COR-L47 (cell line): ENCODE data around the gene ACSL1.

Source experiments
- DNase-seq: peaks from one replicate; lab custom pipeline; 2025; lab: John Stamatoyannopoulos, UW

ACSL1 gene

GRCh38 chr4:184721254-184721653 lies 104.5 kb downstream of the ACSL1 start:
- DNase-seq, result no peak

GRCh38 chr4:184719407-184719806 lies 106.4 kb downstream of the ACSL1 start:
- no peak for DNase-seq

GRCh38 chr4:184715526-184715925 lies 110.2 kb downstream of the ACSL1 start:
- DNase-seq, result no peak

GRCh38 chr4:184713887-184714286 lies 111.9 kb downstream of the ACSL1 start:
- DNase-seq, result no peak

- no peak for DNase-seq
Measured at GRCh38 chr4:184712322-184712721, 113.4 kb downstream of the ACSL1 start.

GRCh38 chr4:184706453-184706852 lies 119.3 kb downstream of the ACSL1 start:
- no peak for DNase-seq

GRCh38 chr4:184705692-184706091 lies 120.1 kb downstream of the ACSL1 start:
- DNase-seq, result no peak
